HCT116 (cell line): ENCODE data around the gene ZFP92.

Experiments used
- CEBPB ChIP-seq: IDR thresholded peaks from 2 replicates; pipeline ENCODE4 v1.6.1; 2012; ENCODE audit warnings: low read depth
- CTCF ChIP-seq, 3 experiments: fragments of 200-600 bp in 1 of 3; sonication (generic) in 1 of 3; IDR thresholded peaks in 2 of 3; conservative IDR thresholded peaks in 1 of 3; 2 replicates each; pipeline ENCODE4 v1.5.1; 2012 to 2017; ENCODE audit warnings: low read depth in 2 of 3, low read length in 2 of 3, antibody characterized with exemption in 1 of 3, borderline replicate concordance in 1 of 3, control low read depth in 1 of 3, mild to moderate bottlenecking in 1 of 3, mixed read lengths in 1 of 3, mixed run types in 1 of 3, moderate library complexity in 1 of 3; ENCODE audit not compliant: insufficient read depth in 1 of 3
- EZH2 ChIP-seq: fragments of 200-600 bp; sonication (generic); IDR thresholded peaks from 2 replicates; pipeline ENCODE4 v1.6.1; 2017; ENCODE audit warnings: antibody characterized with exemption, mixed run types
- RAD21 ChIP-seq: IDR thresholded peaks from 2 replicates; pipeline ENCODE4 v1.6.1; 2012; ENCODE audit warnings: low read depth, mild to moderate bottlenecking
- REST ChIP-seq: IDR thresholded peaks from 2 replicates; pipeline ENCODE4 v1.6.1; 2012; ENCODE audit warnings: low read depth
- ZBTB33 ChIP-seq: IDR thresholded peaks from 2 replicates; pipeline ENCODE4 v1.6.1; 2011; ENCODE audit warnings: mild to moderate bottlenecking, low read length, moderate library complexity; ENCODE audit not compliant: insufficient replicate concordance; ENCODE audit errors: extremely low read depth

- TF ChIP-seq CTCF (IDR thresholded peaks at IDR 0.05 in 2 of 3, conservative IDR thresholded peaks at IDR 0.05 in 1 of 3; ENCODE audit: borderline replicate concordance in 1 of 3, insufficient read depth in 1 of 3, low read depth in 2 of 3, low read length in 2 of 3) (no peak), CEBPB (no peak), EZH2 (no peak), REST (no peak), RAD21 (no peak), ZBTB33 (no peak)
Measured at GRCh38 chrX:153449368-153450113, 38.3 kb downstream of the ZFP92 start.
